OCI-LY3 (cell line): ENCODE data around the gene GPLD1.

Source experiments
- EZH2phosphoT487 ChIP-seq: fragments of 200-600 bp; shearing (Covaris generic); IDR thresholded peaks from 2 replicates; pipeline ENCODE4 v1.6.1; 2018; ENCODE audit warnings: antibody characterized with exemption, mixed run types, low read depth
- TF ChIP-seq, protein P1 (sequence below): fragments of 200-600, 300-600 bp; sonication (generic); IDR thresholded peaks from 2 replicates; pipeline ENCODE4 v1.5.1; 2014; ENCODE audit warnings: antibody characterized with exemption, low read length, low read depth

DNA sequence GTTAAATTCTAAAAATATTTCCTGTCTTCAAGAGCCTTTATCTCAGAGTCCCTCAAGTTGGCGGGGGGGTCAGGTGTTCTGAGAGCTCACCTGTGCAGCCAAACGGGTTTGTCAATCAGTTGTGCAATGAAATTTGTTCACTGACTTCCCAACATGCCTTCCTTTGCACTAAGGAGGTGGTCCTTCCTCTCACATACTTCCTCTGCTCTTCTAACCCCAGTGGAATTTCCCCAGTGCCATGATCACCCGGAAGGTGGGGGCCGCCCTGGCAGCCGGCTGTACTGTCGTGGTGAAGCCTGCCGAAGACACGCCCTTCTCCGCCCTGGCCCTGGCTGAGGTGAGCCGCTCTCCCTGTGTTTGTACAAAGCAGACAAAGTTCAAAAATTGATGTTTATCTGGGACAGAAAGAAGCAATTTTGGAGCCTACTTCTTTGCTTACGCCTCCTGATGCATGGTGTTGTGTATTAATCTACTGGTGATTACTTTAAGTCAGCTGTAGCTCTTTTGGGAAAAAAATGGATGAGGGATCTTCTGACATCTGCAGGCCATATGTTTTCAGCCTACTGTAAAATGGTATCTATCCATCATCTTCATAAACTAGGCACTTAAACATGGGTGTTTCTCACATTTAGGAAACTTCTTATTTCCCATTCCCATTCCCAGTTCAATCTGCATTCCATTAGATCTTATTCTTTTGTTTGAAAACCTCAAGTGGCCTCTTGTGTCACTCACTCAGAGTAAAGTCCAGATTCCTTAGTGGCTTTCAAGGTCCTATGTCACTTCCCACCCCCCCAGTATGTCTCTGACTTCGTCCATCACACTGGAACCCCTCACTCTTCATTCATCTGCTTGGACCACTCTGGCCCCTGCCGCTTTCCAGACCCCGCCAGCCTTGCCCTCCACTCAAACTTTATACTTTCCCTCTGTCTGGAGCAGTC, 15.5 kb upstream of the GPLD1 start:
- TF ChIP-seq, protein P1, sequence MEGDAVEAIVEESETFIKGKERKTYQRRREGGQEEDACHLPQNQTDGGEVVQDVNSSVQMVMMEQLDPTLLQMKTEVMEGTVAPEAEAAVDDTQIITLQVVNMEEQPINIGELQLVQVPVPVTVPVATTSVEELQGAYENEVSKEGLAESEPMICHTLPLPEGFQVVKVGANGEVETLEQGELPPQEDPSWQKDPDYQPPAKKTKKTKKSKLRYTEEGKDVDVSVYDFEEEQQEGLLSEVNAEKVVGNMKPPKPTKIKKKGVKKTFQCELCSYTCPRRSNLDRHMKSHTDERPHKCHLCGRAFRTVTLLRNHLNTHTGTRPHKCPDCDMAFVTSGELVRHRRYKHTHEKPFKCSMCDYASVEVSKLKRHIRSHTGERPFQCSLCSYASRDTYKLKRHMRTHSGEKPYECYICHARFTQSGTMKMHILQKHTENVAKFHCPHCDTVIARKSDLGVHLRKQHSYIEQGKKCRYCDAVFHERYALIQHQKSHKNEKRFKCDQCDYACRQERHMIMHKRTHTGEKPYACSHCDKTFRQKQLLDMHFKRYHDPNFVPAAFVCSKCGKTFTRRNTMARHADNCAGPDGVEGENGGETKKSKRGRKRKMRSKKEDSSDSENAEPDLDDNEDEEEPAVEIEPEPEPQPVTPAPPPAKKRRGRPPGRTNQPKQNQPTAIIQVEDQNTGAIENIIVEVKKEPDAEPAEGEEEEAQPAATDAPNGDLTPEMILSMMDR = no peak
- TF ChIP-seq EZH2phosphoT487 = no peak
